T-helper 17 cell (primary cell): ENCODE results near the gene IL17RB. TPM values are rescaled to one million over a fixed set of nuclear protein-coding genes. Genes with fewer than 3 reads are reported as not detected.

ENCODE experiments used
- ATAC-seq: fragments of 150-1000 bp; cut with Tn5 transposase; 2 replicates; pipeline ENCODE4 v1.10.0; 2021; ENCODE audit warnings: mild to moderate bottlenecking, moderate library complexity
- DNase-seq, 3 donors: peaks; one replicate each; pipeline versions ENCODE4 v3.0.0 to v3.0.0-alpha.2; 2020 to 2021
- H3K9me3 ChIP-seq: one replicate; pipeline ENCODE4 v1.7.0; 2013; ENCODE audit warnings: low read length, mild to moderate bottlenecking; ENCODE audit not compliant: control insufficient read depth, poor library complexity, severe bottlenecking
- H3K27ac Mint-ChIP-seq: one replicate; pipeline ENCODE4 v1.8.0; 2022; ENCODE audit warnings: mild to moderate bottlenecking, moderate library complexity, mixed read lengths
- H3K27me3 Mint-ChIP-seq: one replicate; pipeline ENCODE4 v1.8.0; 2022; ENCODE audit warnings: mixed read lengths
- H3K36me3 Mint-ChIP-seq: one replicate; pipeline ENCODE4 v1.8.0; 2022; ENCODE audit warnings: low read depth, mixed read lengths
- H3K4me1 Mint-ChIP-seq: one replicate; pipeline ENCODE4 v1.8.0; 2022; ENCODE audit warnings: mild to moderate bottlenecking, mixed read lengths
- H3K4me3 Mint-ChIP-seq: one replicate; pipeline ENCODE4 v1.8.0; 2022; ENCODE audit warnings: mild to moderate bottlenecking, moderate library complexity, mixed read lengths
- total RNA-seq, 4 donors: library from RNA in 2 of 4; stranded (reverse) in 2 of 4; gene quantifications; one replicate each; pipeline ENCODE4 v1.2.3 and lab custom pipeline; 2022 to 2026

IL17RB gene
- total RNA-seq, 2 donors from 2014 or later, result 0.44 to 0.75 TPM

DNA sequence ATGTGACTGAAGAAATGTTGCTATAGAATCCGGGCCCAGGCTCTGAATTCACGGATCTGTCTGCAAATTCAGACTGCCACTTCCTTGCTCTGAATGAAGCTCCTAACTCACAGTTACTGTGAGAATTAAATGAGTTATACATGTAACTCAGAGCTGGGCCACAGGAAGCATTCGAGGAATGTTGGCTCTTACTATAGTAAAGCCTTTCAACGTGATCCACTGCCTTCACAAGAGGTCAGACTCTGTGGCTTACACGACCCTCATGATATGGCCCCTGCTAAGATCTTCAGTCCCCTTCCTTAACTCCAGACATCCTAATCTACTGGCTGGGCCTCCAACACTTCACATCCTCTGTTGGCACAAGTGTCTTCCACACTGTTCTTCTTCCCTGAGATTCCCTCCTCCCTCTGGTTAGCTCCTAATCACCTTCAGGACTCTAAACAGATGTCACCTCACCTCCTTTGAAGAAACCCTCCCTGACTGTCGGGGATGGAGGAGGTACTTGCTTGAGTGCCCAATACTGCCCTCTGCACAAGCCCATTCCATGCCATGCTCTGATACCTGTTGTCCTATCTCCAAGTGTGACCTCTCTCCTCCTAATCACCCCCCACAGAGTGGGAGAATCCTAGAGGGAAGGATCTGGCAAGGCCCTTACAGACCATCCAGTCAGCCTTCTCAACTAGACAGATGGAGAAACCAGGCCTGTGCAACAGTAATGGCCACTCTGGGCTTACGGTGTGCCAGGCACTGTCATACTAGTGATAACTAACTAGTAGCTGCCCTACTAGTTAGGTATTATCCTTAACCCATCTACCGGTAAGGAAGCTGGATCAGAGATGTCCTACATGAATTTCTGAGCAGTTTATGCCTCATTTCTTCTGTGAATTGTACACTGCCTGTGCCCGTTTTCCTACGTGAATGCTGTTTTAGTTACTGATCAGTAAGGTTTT, 34.3 kb downstream of the IL17RB start:
- no peaks in the 10 kb centered on the region for H3K27me3 Mint-ChIP-seq
- ATAC-seq, result no peak
- H3K4me3 Mint-ChIP-seq, result peak overlapping the region; percentile 100
- no peak for DNase-seq
- H3K4me1 Mint-ChIP-seq, result peaks cover 23% of the 10 kb centered on the region
- H3K27ac Mint-ChIP-seq, result peak overlapping the region; percentile 95
- H3K9me3 ChIP-seq, result no peaks in the 10 kb centered on the region
- peaks cover 8% of the 10 kb centered on the region for H3K36me3 Mint-ChIP-seq

GRCh38 chr3:53881691-53882593, 35.6 kb downstream of the IL17RB start, which contains the start of gene ACTR8:
Gene ACTR8, minus strand, starts transcription at chr3:53882152. Its CDS starts 51 bp downstream, at chr3:53882101.
- no peaks in the 10 kb centered on the region for H3K9me3 ChIP-seq
- no peaks in the 10 kb centered on the region for H3K27me3 Mint-ChIP-seq
- peaks cover 3% of the 10 kb centered on the region for H3K36me3 Mint-ChIP-seq
- ATAC-seq (peak; percentile 90), DNase-seq (peak; percentile 79 to 86 (median 83))
- peak within 1 kb of the TSS; percentile 95 for H3K27ac Mint-ChIP-seq
- H3K4me3 Mint-ChIP-seq, result peak within 1 kb of the TSS; percentile 100
- H3K4me1 Mint-ChIP-seq, result peaks cover 23% of the 10 kb centered on the region

GRCh38 chr3:53883008-53883407, 36.6 kb downstream of the IL17RB start:
- Mint-ChIP-seq H3K36me3 (peaks cover 2% of the 10 kb centered on the region), H3K4me3 (peak overlapping the region; percentile 100), H3K4me1 (peaks cover 26% of the 10 kb centered on the region), H3K27ac (peak overlapping the region; percentile 95), H3K27me3 (no peaks in the 10 kb centered on the region)
- ATAC-seq, result no peak
- no peaks in the 10 kb centered on the region for H3K9me3 ChIP-seq
- no peak for DNase-seq

DNA sequence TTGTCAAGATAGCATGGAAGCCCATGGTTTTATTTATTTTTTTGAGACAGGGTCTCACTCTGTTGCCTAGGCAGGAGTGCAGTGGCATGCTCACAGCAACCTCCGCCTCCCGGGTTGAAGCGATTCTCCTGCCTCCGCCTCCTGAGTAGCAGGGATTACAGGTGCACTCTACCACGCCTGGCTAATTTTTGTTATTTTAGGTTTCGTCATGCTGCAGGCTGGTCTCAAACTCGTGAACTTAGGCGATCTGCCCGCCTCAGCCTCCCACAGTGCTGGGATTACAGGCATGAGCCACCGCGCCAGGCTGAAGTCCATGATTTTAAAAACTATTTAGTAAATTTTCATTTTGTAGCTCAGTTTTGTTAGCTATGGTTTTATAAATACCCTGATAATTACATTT, 38.3 kb downstream of the IL17RB start:
- H3K27ac Mint-ChIP-seq, result no peak overlapping the region
- H3K4me1 Mint-ChIP-seq, result peaks cover 35% of the 10 kb centered on the region
- H3K36me3 Mint-ChIP-seq, result peaks cover 5% of the 10 kb centered on the region
- ATAC-seq (no peak), DNase-seq (no peak)
- H3K27me3 Mint-ChIP-seq, result no peaks in the 10 kb centered on the region
- H3K9me3 ChIP-seq, result no peaks in the 10 kb centered on the region
- H3K4me3 Mint-ChIP-seq, result no peak overlapping the region

DNA sequence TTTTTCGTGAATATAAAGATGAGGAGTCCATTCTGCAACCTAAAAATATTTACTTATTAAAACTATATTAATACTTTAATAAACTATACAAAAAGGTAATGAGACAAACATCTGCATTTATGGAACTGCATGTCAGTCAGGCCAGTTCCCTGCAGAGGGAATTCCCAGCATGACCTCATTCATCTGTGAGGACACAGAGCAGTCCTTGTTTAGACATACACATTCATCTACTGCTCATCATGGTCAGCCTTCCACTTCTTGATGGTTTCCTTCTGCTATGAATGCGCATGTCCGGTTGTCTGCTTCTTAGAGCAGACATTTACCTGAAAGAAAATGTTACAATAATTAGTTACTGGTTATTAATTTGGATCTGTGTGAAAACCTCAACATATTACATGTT, 38.9 kb downstream of the IL17RB start:
- H3K9me3 ChIP-seq, result no peaks in the 10 kb centered on the region
- DNase-seq (no peak), ATAC-seq (no peak)
- H3K27me3 Mint-ChIP-seq, result no peaks in the 10 kb centered on the region
- H3K27ac Mint-ChIP-seq, result no peak overlapping the region
- peaks cover 38% of the 10 kb centered on the region for H3K4me1 Mint-ChIP-seq
- H3K36me3 Mint-ChIP-seq, result peaks cover 5% of the 10 kb centered on the region
- no peak overlapping the region for H3K4me3 Mint-ChIP-seq

DNA sequence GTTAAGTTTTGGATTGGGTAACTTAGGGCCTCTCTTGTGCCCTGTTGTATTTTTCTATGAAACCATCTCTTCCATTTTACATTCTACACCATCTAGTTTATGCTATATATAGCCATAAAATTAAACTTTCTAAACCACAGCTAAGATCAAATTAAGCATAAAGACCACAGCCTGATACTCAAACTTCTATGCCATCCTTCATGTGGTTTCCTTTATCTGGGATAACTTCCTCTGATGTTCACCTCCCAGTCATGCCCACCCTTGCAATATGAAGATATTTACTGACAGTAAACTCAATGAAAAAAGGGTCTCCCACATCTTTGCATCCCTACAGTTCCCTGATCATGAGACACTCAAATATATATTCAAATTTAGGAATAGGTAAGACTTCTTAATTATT, 41.1 kb downstream of the IL17RB start:
- DNase-seq, result no peak
- Mint-ChIP-seq H3K27ac (peak overlapping the region; percentile 39), H3K27me3 (no peaks in the 10 kb centered on the region), H3K36me3 (peaks cover 6% of the 10 kb centered on the region), H3K4me1 (peaks cover 39% of the 10 kb centered on the region), H3K4me3 (no peak overlapping the region)
- no peaks in the 10 kb centered on the region for H3K9me3 ChIP-seq
- ATAC-seq, result no peak

DNA sequence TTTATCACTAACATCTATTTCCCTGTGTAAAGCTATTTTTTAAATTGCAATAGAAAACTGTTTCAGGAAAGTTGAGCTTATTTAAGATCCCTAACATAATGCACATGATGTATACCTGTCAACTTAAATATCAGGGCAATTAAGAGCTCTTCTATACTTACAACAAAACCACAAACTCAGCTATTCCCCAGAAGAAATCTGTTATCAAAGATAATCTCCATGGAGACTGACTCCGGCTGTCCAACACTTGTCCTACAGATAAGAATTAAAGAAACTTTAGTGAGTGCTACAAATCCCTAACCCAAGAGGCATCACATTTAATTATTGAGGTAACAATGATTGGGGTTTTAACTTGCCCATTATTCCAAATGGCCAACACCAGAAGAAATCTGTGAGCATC, 41.9 kb downstream of the IL17RB start:
- ATAC-seq, result no peak
- Mint-ChIP-seq H3K4me1 (peaks cover 36% of the 10 kb centered on the region), H3K27me3 (no peaks in the 10 kb centered on the region), H3K36me3 (peaks cover 6% of the 10 kb centered on the region), H3K4me3 (no peak overlapping the region), H3K27ac (peak overlapping the region; percentile 98)
- H3K9me3 ChIP-seq, result no peaks in the 10 kb centered on the region
- no peak for DNase-seq

DNA sequence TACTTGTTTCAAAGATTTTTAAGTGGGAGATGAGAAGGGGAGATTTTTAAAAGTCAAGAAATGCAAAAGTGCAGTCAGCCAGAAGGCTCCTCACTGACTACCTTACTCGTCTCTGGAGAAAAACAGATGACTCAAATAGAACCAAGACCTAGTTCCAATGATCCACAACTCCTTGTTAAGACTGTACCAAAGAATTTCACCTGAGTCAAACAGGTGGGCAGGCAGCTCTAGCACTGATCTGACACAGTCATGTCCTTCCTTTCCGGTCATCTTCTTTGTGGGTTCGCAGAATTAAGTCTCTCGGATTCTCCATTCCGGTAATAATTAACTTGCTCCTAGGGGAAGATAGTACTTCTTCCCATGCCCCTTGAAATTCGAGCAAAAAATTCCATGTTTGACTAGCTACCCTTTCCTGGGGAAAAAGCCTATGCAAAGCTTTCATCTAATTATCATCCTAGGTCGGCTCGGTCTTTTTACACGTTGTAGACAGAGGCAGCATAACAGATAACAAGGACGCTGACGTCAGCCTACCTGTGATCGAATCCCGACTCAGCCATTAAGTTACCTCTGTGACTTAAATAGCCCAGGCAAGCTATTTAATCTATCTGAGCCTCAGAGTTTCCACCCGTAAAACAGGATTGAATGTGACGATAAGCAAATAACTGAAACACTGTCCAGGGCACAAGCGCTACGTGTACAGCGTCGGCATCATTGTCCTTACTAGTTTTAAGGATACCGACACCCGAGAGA, 44.5 kb downstream of the IL17RB start:
- peaks cover 6% of the 10 kb centered on the region for H3K36me3 Mint-ChIP-seq
- peak in 2 of 3 donors; percentile 34 to 38 for DNase-seq
- H3K4me3 Mint-ChIP-seq, result peak overlapping the region; percentile 96
- peak overlapping the region; percentile 98 for H3K27ac Mint-ChIP-seq
- peaks cover 36% of the 10 kb centered on the region for H3K4me1 Mint-ChIP-seq
- ATAC-seq, result peak; percentile 66
- no peaks in the 10 kb centered on the region for H3K9me3 ChIP-seq
- peaks cover 10% of the 10 kb centered on the region for H3K27me3 Mint-ChIP-seq

GRCh38 chr3:53891497-53892285, 45.3 kb downstream of the IL17RB start, which contains the start of gene SELENOK:
Gene SELENOK, minus strand, starts transcription at chr3:53891859.
- Mint-ChIP-seq H3K27me3 (peaks cover 10% of the 10 kb centered on the region), H3K36me3 (peaks cover 6% of the 10 kb centered on the region), H3K4me1 (peaks cover 36% of the 10 kb centered on the region), H3K27ac (peak within 1 kb of the TSS; percentile 98), H3K4me3 (peak within 1 kb of the TSS; percentile 96)
- peak; percentile 87 to 94 (median 93) for DNase-seq
- H3K9me3 ChIP-seq, result no peaks in the 10 kb centered on the region
- peak; percentile 95 for ATAC-seq

DNA sequence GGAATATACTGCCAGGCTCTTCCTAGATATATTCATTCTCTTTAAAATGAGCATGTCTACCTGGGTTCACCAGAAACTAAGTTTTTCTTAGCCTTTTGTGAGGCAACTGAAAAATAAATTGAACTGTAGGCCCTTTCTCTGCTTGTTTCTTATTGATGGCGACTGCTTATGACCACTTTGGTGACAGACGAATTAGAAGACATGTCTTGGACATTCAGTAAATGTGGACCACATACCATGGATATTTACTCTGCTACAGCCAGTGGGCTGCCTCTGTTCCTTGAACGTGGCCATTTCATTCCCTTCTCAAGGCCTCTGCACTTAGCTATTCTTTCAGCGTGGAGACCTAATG, 45.9 kb downstream of the IL17RB start:
- Mint-ChIP-seq H3K4me1 (peaks cover 36% of the 10 kb centered on the region), H3K36me3 (peaks cover 6% of the 10 kb centered on the region), H3K4me3 (peak overlapping the region; percentile 96), H3K27me3 (peaks cover 16% of the 10 kb centered on the region), H3K27ac (peak overlapping the region; percentile 98)
- no peaks in the 10 kb centered on the region for H3K9me3 ChIP-seq
- ATAC-seq, result no peak
- no peak for DNase-seq

GRCh38 chr3:53899750-53900149, 53.4 kb downstream of the IL17RB start:
- DNase-seq (no peak), ATAC-seq (no peak)
- H3K27ac Mint-ChIP-seq, result no peak overlapping the region
- peaks cover 39% of the 10 kb centered on the region for H3K27me3 Mint-ChIP-seq
- H3K36me3 Mint-ChIP-seq, result no peaks in the 10 kb centered on the region
- H3K4me1 Mint-ChIP-seq, result no peaks in the 10 kb centered on the region
- H3K9me3 ChIP-seq, result no peaks in the 10 kb centered on the region
- no peak overlapping the region for H3K4me3 Mint-ChIP-seq
